ENCODE measurements around the gene AP3B1. TPM values are rescaled to one million over a fixed set of nuclear protein-coding genes. Genes with fewer than 3 reads are reported as not detected.

The AP3B1 gene
- total and polyA plus RNA-seq, 2 donors (not counting 1 experiment from before 2014, with no cell fraction given), result 50.5 to 66.9 TPM

DNA sequence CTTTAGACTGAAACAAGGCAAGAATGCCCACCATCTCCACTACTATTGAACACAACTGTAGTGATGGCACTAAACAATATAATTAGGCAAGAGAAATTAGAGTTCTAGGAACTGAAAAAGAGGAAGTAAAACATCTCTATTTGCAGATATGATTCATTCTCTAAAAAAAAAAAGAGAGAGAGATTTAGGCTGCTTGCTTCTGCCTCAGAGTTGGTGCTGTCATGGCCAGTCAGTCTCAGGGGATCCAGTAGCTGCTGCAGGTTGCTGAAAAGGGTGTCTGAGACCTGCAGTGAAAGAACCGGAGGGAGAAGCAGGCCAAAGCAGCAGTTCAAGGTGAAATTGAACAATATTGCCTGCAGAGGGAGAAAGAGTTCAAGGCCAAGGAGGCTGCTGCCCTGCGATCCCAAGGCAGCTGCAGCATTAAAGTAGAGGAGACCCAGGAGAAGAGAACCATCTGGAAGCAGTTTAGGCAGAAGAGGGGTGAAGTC, 72.5 kb downstream of the AP3B1 start:
- Histone ChIP-seq H3K4me2 (ENCODE audit: extremely low read depth, insufficient read depth, low read length) (no peak overlapping the region), H3K36me3 (ENCODE audit: control insufficient read depth, insufficient read depth, low read length) (no peaks in the 10 kb centered on the region), H3K27me3 (ENCODE audit: control insufficient read depth, insufficient read depth, low read length) (no peaks in the 10 kb centered on the region), H2AFZ (ENCODE audit: low read length) (no peak overlapping the region), H3K27ac (ENCODE audit: insufficient read depth, low read length) (no peak overlapping the region), H3K4me3 (replicated peaks in 1 of 4; ENCODE audit: control extremely low read depth in 1 of 4, insufficient read depth in 1 of 4, low read depth in 3 of 4, low read length in 4 of 4) (no peak overlapping the region), H3K4me1 (ENCODE audit: control insufficient read depth, extremely low read depth, insufficient read depth, low read length) (no peaks in the 10 kb centered on the region), H3K79me2 (ENCODE audit: control insufficient read depth, insufficient read depth, low read length) (no peaks in the 10 kb centered on the region), H3K9me3 (ENCODE audit: control insufficient read depth, insufficient read depth, low read depth, low read length) (no peaks in the 10 kb centered on the region), H3K9ac (ENCODE audit: insufficient read depth, low read length) (no peak overlapping the region), H4K20me1 (ENCODE audit: control insufficient read depth, extremely low read depth, insufficient read depth, low read length) (no peaks in the 10 kb centered on the region)
- TF ChIP-seq EZH2 (IDR thresholded peaks at IDR 0.05; ENCODE audit: low read length, missing control alignments), result no peak
- no peak for TF ChIP-seq CTCF (conservative IDR thresholded peaks at IDR 0.05 in 1 of 2, IDR thresholded peaks at IDR 0.05 in 1 of 2; ENCODE audit: low read depth in 1 of 2, low read length in 2 of 2)
- no peak for DNase-seq (ENCODE audit: low read depth in 2 of 2)

- no peak for DNase-seq (ENCODE audit: low read depth in 2 of 2)
- H3K9ac ChIP-seq (ENCODE audit: insufficient read depth, low read length), result no peak overlapping the region
- H3K27me3 ChIP-seq (ENCODE audit: control insufficient read depth, insufficient read depth, low read length), result no peaks in the 10 kb centered on the region
- no peaks in the 10 kb centered on the region for H4K20me1 ChIP-seq (ENCODE audit: control insufficient read depth, extremely low read depth, insufficient read depth, low read length)
- TF ChIP-seq EZH2 (IDR thresholded peaks at IDR 0.05; ENCODE audit: low read length, missing control alignments) (no peak), CTCF (conservative IDR thresholded peaks at IDR 0.05 in 1 of 2, IDR thresholded peaks at IDR 0.05 in 1 of 2; ENCODE audit: low read depth in 1 of 2, low read length in 2 of 2) (no peak)
- no peak overlapping the region for H3K27ac ChIP-seq (ENCODE audit: insufficient read depth, low read length)
- no peaks in the 10 kb centered on the region for H3K79me2 ChIP-seq (ENCODE audit: control insufficient read depth, insufficient read depth, low read length)
- no peaks in the 10 kb centered on the region for H3K4me1 ChIP-seq (ENCODE audit: control insufficient read depth, extremely low read depth, insufficient read depth, low read length)
- H3K9me3 ChIP-seq (ENCODE audit: control insufficient read depth, insufficient read depth, low read depth, low read length), result no peaks in the 10 kb centered on the region
- H3K36me3 ChIP-seq (ENCODE audit: control insufficient read depth, insufficient read depth, low read length), result no peaks in the 10 kb centered on the region
- H3K4me3 ChIP-seq (replicated peaks in 1 of 4; ENCODE audit: control extremely low read depth in 1 of 4, insufficient read depth in 1 of 4, low read depth in 3 of 4, low read length in 4 of 4), result no peak overlapping the region
- H2AFZ ChIP-seq (ENCODE audit: low read length), result no peak overlapping the region
- no peak overlapping the region for H3K4me2 ChIP-seq (ENCODE audit: extremely low read depth, insufficient read depth, low read length)
Measured at GRCh38 chr5:78221467-78221866, 73.0 kb downstream of the AP3B1 start.

DNA sequence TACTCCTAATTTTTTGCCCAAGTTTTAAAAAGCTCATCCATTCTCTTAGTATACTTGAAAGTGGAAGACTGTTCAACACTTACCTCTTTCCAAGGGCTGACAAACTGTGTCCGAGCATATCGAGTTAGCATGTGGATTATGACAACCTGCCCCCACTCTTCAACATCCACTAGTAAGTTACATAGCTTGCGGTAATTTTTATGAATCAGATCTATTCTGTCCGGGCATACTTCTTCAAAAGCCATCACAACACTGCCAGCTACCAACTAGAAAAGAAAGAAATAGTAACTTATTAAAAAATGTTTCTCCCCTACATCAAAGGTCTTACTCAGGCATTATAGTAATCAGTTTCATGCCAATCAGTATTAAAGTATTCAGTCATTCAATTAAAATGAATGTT, 78.5 kb downstream of the AP3B1 start:
- H3K79me2 ChIP-seq (ENCODE audit: control insufficient read depth, insufficient read depth, low read length), result no peaks in the 10 kb centered on the region
- no peaks in the 10 kb centered on the region for H4K20me1 ChIP-seq (ENCODE audit: control insufficient read depth, extremely low read depth, insufficient read depth, low read length)
- H3K27ac ChIP-seq (ENCODE audit: insufficient read depth, low read length), result no peak overlapping the region
- no peak for TF ChIP-seq EZH2 (IDR thresholded peaks at IDR 0.05; ENCODE audit: low read length, missing control alignments)
- no peak for TF ChIP-seq CTCF (conservative IDR thresholded peaks at IDR 0.05 in 1 of 2, IDR thresholded peaks at IDR 0.05 in 1 of 2; ENCODE audit: low read depth in 1 of 2, low read length in 2 of 2)
- H3K4me1 ChIP-seq (ENCODE audit: control insufficient read depth, extremely low read depth, insufficient read depth, low read length), result no peaks in the 10 kb centered on the region
- no peaks in the 10 kb centered on the region for H3K9me3 ChIP-seq (ENCODE audit: control insufficient read depth, insufficient read depth, low read depth, low read length)
- no peak overlapping the region for H3K4me3 ChIP-seq (replicated peaks in 1 of 4; ENCODE audit: control extremely low read depth in 1 of 4, insufficient read depth in 1 of 4, low read depth in 3 of 4, low read length in 4 of 4)
- no peaks in the 10 kb centered on the region for H3K36me3 ChIP-seq (ENCODE audit: control insufficient read depth, insufficient read depth, low read length)
- no peak overlapping the region for H3K4me2 ChIP-seq (ENCODE audit: extremely low read depth, insufficient read depth, low read length)
- DNase-seq (ENCODE audit: low read depth in 2 of 2), result no peak
- H3K27me3 ChIP-seq (ENCODE audit: control insufficient read depth, insufficient read depth, low read length), result no peaks in the 10 kb centered on the region
- H3K9ac ChIP-seq (ENCODE audit: insufficient read depth, low read length), result no peak overlapping the region
- no peak overlapping the region for H2AFZ ChIP-seq (ENCODE audit: low read length)

Measured in fibroblast of lung (primary cell).